Measurements from ENCODE around the gene STAB2.

DNA sequence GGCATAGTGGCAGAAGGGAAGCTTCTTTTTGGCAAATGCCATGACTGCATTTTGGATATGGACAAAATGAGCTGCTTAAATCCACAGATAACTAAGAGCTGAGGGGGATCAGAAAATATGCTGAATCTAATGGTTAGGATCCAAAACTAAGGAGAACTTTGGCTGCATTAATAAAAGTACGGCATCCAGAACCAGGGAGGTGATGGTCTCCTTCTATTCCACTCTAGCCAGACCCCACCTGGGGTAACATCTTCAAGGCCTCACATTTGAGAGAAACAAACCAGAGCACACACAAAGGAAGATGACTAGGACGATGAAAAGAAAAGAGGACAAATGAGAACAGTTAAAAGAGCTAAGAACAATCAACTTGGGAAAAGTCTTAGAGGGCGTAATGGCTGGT lies 226.4 kb downstream of the STAB2 start:
- TF ChIP-seq, protein P1, sequence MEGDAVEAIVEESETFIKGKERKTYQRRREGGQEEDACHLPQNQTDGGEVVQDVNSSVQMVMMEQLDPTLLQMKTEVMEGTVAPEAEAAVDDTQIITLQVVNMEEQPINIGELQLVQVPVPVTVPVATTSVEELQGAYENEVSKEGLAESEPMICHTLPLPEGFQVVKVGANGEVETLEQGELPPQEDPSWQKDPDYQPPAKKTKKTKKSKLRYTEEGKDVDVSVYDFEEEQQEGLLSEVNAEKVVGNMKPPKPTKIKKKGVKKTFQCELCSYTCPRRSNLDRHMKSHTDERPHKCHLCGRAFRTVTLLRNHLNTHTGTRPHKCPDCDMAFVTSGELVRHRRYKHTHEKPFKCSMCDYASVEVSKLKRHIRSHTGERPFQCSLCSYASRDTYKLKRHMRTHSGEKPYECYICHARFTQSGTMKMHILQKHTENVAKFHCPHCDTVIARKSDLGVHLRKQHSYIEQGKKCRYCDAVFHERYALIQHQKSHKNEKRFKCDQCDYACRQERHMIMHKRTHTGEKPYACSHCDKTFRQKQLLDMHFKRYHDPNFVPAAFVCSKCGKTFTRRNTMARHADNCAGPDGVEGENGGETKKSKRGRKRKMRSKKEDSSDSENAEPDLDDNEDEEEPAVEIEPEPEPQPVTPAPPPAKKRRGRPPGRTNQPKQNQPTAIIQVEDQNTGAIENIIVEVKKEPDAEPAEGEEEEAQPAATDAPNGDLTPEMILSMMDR (IDR thresholded peaks at IDR 0.05; ENCODE audit: low read length) = no peak
- TF ChIP-seq EZH2 (IDR thresholded peaks at IDR 0.05; ENCODE audit: borderline replicate concordance, low read length) = no peak
